Keratinocyte (primary cell): Measurements from ENCODE around the gene TICRR. TPM values are rescaled to one million over a fixed set of nuclear protein-coding genes. Genes with fewer than 3 reads are reported as not detected.

Experiments used
- DNase-seq: peaks from one replicate; pipeline ENCODE4 v3.0.0-alpha.2; 2011; ENCODE audit warnings: low read depth, missing footprints, low spot score
- FAIRE-seq: peaks from 2 replicates; lab custom pipeline; 2011; peaks lifted over from hg19 to GRCh38; lab: Jason Lieb, UNC
- H2AFZ ChIP-seq: 2 replicates; pipeline ENCODE4 v1.6.0; 2012; ENCODE audit warnings: low read length, control low read depth, inconsistent platforms; ENCODE audit not compliant: control insufficient read depth
- H3K27ac ChIP-seq: 2 replicates; pipeline ENCODE4 v1.5.1; 2011; ENCODE audit warnings: low read length; ENCODE audit not compliant: control insufficient read depth, insufficient read depth
- H3K27me3 ChIP-seq: 3 replicates; pipeline ENCODE4 v1.6.0; 2011; ENCODE audit warnings: low read length; ENCODE audit not compliant: control insufficient read depth, insufficient read depth; ENCODE audit errors: extremely low read depth
- H3K36me3 ChIP-seq, 2 experiments: 2 replicates in 1 of 2; 3 replicates in 1 of 2; pipeline ENCODE4 v1.5.1; 2011; ENCODE audit warnings: low read length in 2 of 2, mild to moderate bottlenecking in 1 of 2; ENCODE audit not compliant: control insufficient read depth in 2 of 2, insufficient read depth in 2 of 2; ENCODE audit errors: extremely low read depth in 1 of 2
- H3K4me1 ChIP-seq: 3 replicates; pipeline ENCODE4 v1.5.1; 2011; ENCODE audit warnings: low read length; ENCODE audit not compliant: control insufficient read depth, insufficient read depth; ENCODE audit errors: extremely low read depth
- H3K4me2 ChIP-seq: 3 replicates; pipeline ENCODE4 v1.6.0; 2011; ENCODE audit warnings: low read depth, low read length; ENCODE audit not compliant: control insufficient read depth, insufficient read depth; ENCODE audit errors: extremely low read depth
- H3K4me3 ChIP-seq, 3 experiments: fragments of 200-600 bp in 1 of 3; sonication (generic) in 1 of 3; 2 replicates in 2 of 3; 3 replicates in 1 of 3; pipeline ENCODE4 v1.5.1; 2011 to 2016; ENCODE audit warnings: low read length in 3 of 3, mild to moderate bottlenecking in 3 of 3, control low read depth in 2 of 3, inconsistent platforms in 1 of 3, low read depth in 1 of 3, mixed read lengths in 1 of 3, mixed run types in 1 of 3, moderate library complexity in 1 of 3; ENCODE audit not compliant: control insufficient read depth in 2 of 3, insufficient read depth in 2 of 3; ENCODE audit errors: extremely low read depth in 1 of 3
- H3K79me2 ChIP-seq: 2 replicates; pipeline ENCODE4 v1.6.0; 2012; ENCODE audit warnings: low read length; ENCODE audit not compliant: control insufficient read depth, insufficient read depth
- H3K9ac ChIP-seq: 3 replicates; pipeline ENCODE4 v1.6.0; 2011; ENCODE audit warnings: low read length; ENCODE audit not compliant: control insufficient read depth, insufficient read depth; ENCODE audit errors: extremely low read depth
- H3K9me1 ChIP-seq: 3 replicates; pipeline ENCODE4 v1.6.0; 2011; ENCODE audit warnings: low read length; ENCODE audit not compliant: control insufficient read depth, insufficient read depth; ENCODE audit errors: extremely low read depth
- H3K9me3 ChIP-seq: 2 replicates; pipeline ENCODE4 v1.5.1; 2012; ENCODE audit warnings: low read depth, low read length; ENCODE audit not compliant: control insufficient read depth
- H4K20me1 ChIP-seq: 3 replicates; pipeline ENCODE4 v1.6.0; 2011; ENCODE audit warnings: low read length; ENCODE audit not compliant: control insufficient read depth, insufficient read depth; ENCODE audit errors: extremely low read depth
- CTCF ChIP-seq, 3 experiments: IDR thresholded peaks in 1 of 3; conservative IDR thresholded peaks in 1 of 3; optimal IDR thresholded peaks in 1 of 3; 2 replicates in 2 of 3; 3 replicates in 1 of 3; pipeline versions ENCODE3 to v1.5.1; 2011; ENCODE audit warnings: low read length in 3 of 3, mild to moderate bottlenecking in 3 of 3, moderate library complexity in 2 of 3, control low read depth in 1 of 3, inconsistent platforms in 1 of 3; ENCODE audit not compliant: insufficient read depth in 2 of 3; ENCODE audit errors: extremely low read depth in 1 of 3
- EZH2 ChIP-seq: IDR thresholded peaks from one replicate; pipeline ENCODE4 v1.6.1; 2012; ENCODE audit warnings: inconsistent platforms, mild to moderate bottlenecking, low read length, moderate library complexity
- dilution Hi-C: fragments of 300-500 bp; cut with MboI; formaldehyde crosslinking; loops from one replicate; pipeline ENCODE4 v1.7.0; 2020; ENCODE audit warnings: low sequenced_read_pairs; ENCODE audit not compliant: extremely low pct_ligation_motif_present
- polyA plus RNA-seq, 5 experiments: library from polyadenylated mRNA; depleted of rRNA in 3 of 5; stranded (reverse) in 3 of 5; stranded (forward) in 1 of 5; unstranded in 1 of 5; fragments of >200 nt; gene quantifications; 1 replicate in 1 of 5; 2 replicates in 3 of 5; 3 replicates in 1 of 5; pipeline versions ENCODE4 v1.2.1 to v1.2.3, GENCODE V29; 2011 to 2012; ENCODE audit warnings: missing spikeins in 2 of 5, low read depth in 1 of 5, low replicate concordance in 1 of 5

Gene TICRR
- polyA plus RNA-seq, 1 donor (not counting 4 experiments of a cell fraction or from before 2014, with no cell fraction given) = 2.9 TPM

GRCh38 chr15:89649716-89650115, 74.4 kb downstream of the TICRR start:
- FAIRE-seq (no peak), DNase-seq (no peak)
- Histone ChIP-seq H3K4me2 (no peak overlapping the region), H3K27me3 (peaks cover 6% of the 10 kb centered on the region), H3K9me1 (no peaks in the 10 kb centered on the region), H3K79me2 (no peaks in the 10 kb centered on the region), H3K4me1 (peaks cover 3% of the 10 kb centered on the region), H4K20me1 (no peaks in the 10 kb centered on the region), H2AFZ (no peak overlapping the region), H3K4me3 (no peak overlapping the region), H3K27ac (no peak overlapping the region), H3K36me3 (no peaks in the 10 kb centered on the region), H3K9me3 (no peaks in the 10 kb centered on the region), H3K9ac (no peak overlapping the region)
- TF ChIP-seq EZH2 = no peak
- no peak for TF ChIP-seq CTCF (optimal IDR thresholded peaks at IDR 0.05 in 1 of 3, IDR thresholded peaks at IDR 0.05 in 1 of 3, conservative IDR thresholded peaks at IDR 0.05 in 1 of 3; ENCODE audit: extremely low read depth in 1 of 3, insufficient read depth in 2 of 3, low read length in 3 of 3)
- dilution Hi-C loops = no loop called here

- H3K36me3 ChIP-seq = no peaks in the 10 kb centered on the region
- no peaks in the 10 kb centered on the region for H3K9me1 ChIP-seq
- no peaks in the 10 kb centered on the region for H3K9me3 ChIP-seq
- no peak overlapping the region for H3K4me2 ChIP-seq
- TF ChIP-seq CTCF (optimal IDR thresholded peaks at IDR 0.05 in 1 of 3, IDR thresholded peaks at IDR 0.05 in 1 of 3, conservative IDR thresholded peaks at IDR 0.05 in 1 of 3; ENCODE audit: extremely low read depth in 1 of 3, insufficient read depth in 2 of 3, low read length in 3 of 3) (no peak), EZH2 (no peak)
- H3K27me3 ChIP-seq = peaks cover 6% of the 10 kb centered on the region
- H3K79me2 ChIP-seq = no peaks in the 10 kb centered on the region
- H3K9ac ChIP-seq = no peak overlapping the region
- H3K4me3 ChIP-seq = no peak overlapping the region
- DNase-seq (no peak), FAIRE-seq (no peak)
- peaks cover 3% of the 10 kb centered on the region for H3K4me1 ChIP-seq
- H4K20me1 ChIP-seq = no peaks in the 10 kb centered on the region
- no peak overlapping the region for H3K27ac ChIP-seq
- dilution Hi-C loops = no loop called here
- H2AFZ ChIP-seq = no peak overlapping the region
Measured at GRCh38 chr15:89652131-89652530, 76.9 kb downstream of the TICRR start.
